HG02588 (cell line): ENCODE data around the gene SNHG17.

ENCODE experiments used
- ATAC-seq: cut with Tn5 transposase; IDR thresholded peaks from one replicate; pipeline ENCODE4 v1.9.1; 2021; ENCODE audit warnings: mild to moderate bottlenecking, moderate library complexity; ENCODE audit not compliant: unreplicated experiment

SNHG17 gene

DNA sequence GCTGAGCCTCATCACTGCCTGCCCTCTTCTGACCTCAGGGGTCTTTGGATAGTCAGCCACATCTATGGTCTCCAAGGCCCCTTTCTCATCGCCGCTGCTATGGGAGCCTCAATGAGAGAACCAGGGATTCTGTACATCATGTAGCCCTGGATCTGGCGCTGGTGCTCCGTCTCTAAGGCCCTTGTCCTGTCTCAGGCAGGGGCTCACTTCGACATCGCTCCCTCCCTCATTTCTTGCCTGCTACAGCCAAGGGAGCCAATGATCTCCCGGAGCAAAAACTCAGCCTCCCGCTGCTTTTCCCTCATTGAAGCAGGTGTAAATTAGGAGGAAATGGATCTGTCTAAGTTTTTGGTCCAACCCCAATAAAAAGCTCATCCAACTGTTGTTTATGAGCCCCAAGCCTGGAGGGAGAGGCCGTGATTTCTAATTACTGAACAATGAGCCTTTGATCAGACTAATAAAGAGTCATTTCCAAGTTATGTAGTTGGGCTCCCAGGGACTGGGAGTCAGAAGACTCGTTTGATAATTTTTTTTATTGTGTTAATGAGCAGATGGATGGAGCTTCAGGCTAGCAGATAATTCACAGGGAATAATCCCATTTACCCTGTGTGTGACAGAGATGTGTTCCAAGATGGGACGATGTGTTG is 58.0 kb downstream of the SNHG17 start:
- ATAC-seq: no peak

DNA sequence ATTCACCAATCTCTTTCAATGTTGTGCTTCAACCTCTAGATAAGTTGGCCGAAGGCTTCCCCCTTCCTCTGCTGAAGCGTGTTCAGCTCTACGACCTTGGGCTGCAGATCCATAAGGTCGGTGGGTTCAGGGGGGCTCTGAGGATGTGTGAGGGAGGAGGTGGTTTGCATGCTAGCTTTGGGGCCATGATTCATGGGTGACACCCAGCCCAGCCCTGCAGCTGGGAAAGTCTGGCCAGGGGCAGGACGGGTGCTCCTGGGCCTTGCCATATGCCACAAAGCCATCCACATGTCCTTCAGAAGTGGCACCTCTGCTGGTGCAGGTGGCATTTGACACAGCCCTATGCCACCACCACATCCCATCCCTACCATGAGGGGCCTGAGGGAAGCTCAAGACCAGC is 61.2 kb downstream of the SNHG17 start:
- ATAC-seq: no peak

DNA sequence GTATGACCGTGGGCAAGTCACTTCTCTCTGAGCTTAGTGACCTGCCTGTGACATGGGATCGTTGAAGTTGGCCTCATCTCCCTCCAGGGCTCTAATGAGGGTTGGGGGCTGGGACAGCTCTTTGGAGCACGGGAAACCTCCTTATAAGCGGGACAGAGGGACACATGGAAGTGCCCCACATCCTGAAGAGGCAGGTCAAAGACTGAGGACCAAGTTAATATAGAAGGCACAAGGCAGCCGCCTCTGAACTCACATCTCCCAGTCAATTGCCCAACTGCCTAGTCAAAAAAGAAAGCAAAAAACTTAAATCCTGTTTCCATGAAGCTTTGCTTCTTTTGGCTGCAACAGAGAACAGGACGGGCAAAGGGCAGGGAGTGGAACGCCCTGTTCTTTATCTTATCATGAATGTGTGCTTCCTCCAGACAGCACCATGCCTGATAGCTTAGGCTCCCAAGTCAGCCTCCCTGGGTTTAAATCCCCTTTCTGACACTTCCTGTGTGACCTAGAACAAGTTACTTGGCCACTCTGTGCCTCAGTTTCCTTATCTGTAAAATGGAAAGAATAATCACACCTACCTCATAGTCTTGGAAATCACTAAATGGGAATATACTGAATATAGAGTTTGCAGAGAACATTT is 61.8 kb downstream of the SNHG17 start:
- no peak for ATAC-seq

DNA sequence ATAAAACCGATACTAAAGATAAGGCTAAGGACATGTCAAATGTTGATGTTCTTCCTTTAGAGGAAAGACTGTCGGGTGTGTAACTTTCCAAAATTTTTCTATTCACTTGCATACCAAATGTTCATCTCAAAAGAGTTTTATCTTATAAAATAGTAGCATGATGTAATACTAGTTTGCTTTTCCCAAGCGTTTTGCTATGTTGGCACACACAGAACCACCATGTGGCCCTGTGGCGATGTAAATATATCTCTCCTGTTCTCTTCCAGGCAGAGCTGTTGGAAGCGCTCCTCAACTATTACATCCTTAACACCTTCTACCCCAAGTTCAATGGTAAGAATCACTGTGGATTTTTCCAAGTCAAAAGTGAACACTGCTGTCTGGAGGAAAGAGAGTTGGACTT is 62.3 kb downstream of the SNHG17 start:
- no peak for ATAC-seq
